CD4-positive, alpha-beta T cell treated with Interleukin-21 for 1 hour (primary cell): ENCODE measurements around the gene TLR5.

ENCODE experiments used
- DNase-seq: peaks from one replicate; pipeline ENCODE4 v3.0.0-alpha.2; 2020

Gene TLR5

GRCh38 chr1:223106856-223107255, 36.2 kb downstream of the TLR5 start:
- no peak for DNase-seq

- DNase-seq = no peak
These were observed 37.5 kb downstream of the TLR5 start for GRCh38 chr1:223105568-223105967.

- DNase-seq = no peak
These were observed 40.1 kb downstream of the TLR5 start for GRCh38 chr1:223102797-223103533.

- DNase-seq = no peak
These were observed 45.3 kb downstream of the TLR5 start for GRCh38 chr1:223097713-223098112.

- DNase-seq = no peak
These were observed 47.2 kb downstream of the TLR5 start for GRCh38 chr1:223095870-223096269.

GRCh38 chr1:223091896-223092295, 51.2 kb downstream of the TLR5 start:
- no peak for DNase-seq

GRCh38 chr1:223089250-223089649, 53.8 kb downstream of the TLR5 start:
- DNase-seq = no peak

GRCh38 chr1:223088713-223089240, 54.3 kb downstream of the TLR5 start:
- no peak for DNase-seq

GRCh38 chr1:223087291-223088255, 55.5 kb downstream of the TLR5 start:
- no peak for DNase-seq

- DNase-seq = no peak
These were observed 58.6 kb downstream of the TLR5 start for GRCh38 chr1:223084464-223084866.

- no peak for DNase-seq
These were observed 59.2 kb downstream of the TLR5 start for GRCh38 chr1:223083831-223084230.

- no peak for DNase-seq
These were observed 60.1 kb downstream of the TLR5 start for GRCh38 chr1:223082914-223083313.

- DNase-seq = peak; percentile 71
These were observed 61.7 kb downstream of the TLR5 start for GRCh38 chr1:223081181-223081994.

- DNase-seq = no peak
These were observed 63.5 kb downstream of the TLR5 start for GRCh38 chr1:223079498-223079897.

GRCh38 chr1:223077247-223077833, 65.7 kb downstream of the TLR5 start:
- DNase-seq = no peak

- no peak for DNase-seq
These were observed 66.7 kb downstream of the TLR5 start for GRCh38 chr1:223076362-223076761.

- no peak for DNase-seq
These were observed 67.2 kb downstream of the TLR5 start for GRCh38 chr1:223075834-223076233.

- DNase-seq = no peak
These were observed 68.4 kb downstream of the TLR5 start for GRCh38 chr1:223074445-223075300.

- DNase-seq = no peak
These were observed 74.0 kb downstream of the TLR5 start for GRCh38 chr1:223068900-223069665.

GRCh38 chr1:223067914-223068313, 75.1 kb downstream of the TLR5 start:
- no peak for DNase-seq

GRCh38 chr1:223066415-223066814, 76.6 kb downstream of the TLR5 start:
- DNase-seq = no peak
